ENCODE measurements around the gene SPDYE3.
"Not testable (repeated sequence)": the region's sequence is repeated elsewhere in the genome, so short reads cannot be mapped to it uniquely, and the experiment has no call there.

Gene SPDYE3

DNA sequence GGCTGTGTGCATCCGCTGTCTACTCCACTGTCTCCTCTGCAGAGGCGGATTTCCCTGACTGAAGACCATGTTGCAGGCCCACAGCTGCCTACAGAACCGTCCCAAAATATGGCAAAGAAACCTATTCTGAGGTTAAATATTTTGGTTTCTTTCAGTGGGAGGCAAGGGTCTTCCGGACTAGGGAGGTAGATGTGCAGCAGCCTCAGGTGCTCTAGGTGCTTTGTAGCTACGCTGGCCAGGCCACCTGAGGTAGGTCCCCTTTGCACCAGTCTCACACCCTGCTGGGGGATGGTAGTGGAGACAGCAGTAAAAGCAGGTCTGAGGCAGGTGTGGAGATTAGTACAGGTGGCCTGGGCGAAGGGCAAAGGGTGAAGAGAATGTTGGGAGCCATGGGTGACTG, 42.3 kb downstream of the SPDYE3 start:
- no peak for DNase-seq (ENCODE audit: low read depth)

DNA sequence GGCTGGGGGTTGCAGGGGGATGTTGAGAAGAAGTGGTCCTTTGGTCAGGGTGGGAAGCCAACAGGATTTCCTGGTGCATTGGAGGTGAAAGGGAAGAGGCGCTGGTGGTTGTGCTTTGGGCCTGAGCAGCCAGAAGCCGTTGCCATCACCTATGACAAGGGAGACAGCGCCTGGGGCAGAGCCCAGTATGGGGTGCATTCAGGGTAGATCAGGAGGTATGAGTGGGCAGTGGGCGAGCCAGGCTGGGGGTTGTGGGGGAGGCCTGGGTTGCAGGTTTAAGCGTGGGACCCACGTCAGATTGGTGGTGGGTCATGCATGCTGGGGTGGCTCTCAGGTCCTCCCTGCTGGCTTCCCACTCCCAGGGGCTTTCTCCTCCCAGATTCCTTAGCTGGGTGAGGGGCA, 44.2 kb downstream of the SPDYE3 start:
- DNase-seq (ENCODE audit: low read depth) = no peak

DNA sequence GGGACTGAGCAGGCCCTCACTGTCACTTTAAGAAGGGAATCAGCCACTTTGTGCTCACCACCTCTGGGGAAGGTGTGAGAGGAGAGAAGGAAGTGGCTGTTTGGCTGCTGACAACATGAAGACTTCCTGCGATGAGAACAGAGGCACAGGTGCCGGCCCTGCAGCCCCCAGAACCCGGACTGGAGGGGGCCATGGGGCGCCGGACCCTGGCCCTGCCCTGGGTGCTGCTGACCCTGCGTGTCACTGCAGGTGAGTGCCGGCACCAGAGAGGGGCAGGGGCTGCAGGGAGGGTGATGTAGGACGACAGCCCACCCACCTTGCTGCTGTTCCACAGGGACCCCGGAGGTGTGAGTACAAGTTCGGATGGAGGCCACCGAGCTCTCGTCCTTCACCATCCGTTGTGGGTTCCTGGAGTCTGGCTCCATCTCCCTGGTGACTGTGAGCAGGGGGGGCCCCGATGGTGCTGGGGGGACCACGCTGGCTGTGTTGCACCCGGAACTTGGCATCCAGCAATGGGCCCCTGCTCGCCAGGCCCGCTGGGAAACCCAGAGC, 44.8 kb downstream of the SPDYE3 start:
- not testable (repeated sequence) for DNase-seq (ENCODE audit: low read depth)

DNA sequence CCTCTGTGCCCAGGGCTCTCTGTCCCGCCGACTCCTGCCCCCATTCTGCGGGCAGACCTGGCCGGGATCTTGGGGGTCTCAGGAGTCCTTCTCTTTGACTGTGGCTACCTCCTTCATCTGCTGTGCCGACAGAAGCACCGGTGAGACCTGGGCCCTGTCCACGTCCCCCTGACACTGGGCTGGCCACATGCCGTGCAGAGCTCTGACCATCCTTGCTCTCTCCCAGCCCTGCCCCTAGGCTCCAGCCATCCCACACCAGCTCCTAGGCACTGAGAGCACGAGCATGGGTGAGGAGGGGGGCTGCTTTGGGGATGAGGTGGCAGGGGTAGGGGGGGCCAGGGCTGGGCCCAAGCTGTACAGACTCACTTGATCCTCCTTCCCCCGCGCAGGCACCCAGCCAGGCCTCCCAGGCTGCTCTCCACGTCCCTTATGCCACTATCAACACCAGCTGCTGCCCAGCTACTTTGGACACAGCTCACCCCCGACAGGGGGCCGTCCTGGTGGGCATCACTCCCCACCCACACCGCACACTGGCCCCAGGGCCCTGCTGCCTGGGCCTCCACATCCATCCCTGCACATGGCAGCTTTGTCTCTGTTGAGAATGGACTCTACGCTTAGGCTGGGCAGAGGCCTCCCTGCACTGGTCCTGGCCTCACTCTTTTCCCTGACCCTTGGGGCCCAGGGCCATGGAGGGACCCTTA, 45.6 kb downstream of the SPDYE3 start:
- no peak for DNase-seq (ENCODE audit: low read depth)

DNA sequence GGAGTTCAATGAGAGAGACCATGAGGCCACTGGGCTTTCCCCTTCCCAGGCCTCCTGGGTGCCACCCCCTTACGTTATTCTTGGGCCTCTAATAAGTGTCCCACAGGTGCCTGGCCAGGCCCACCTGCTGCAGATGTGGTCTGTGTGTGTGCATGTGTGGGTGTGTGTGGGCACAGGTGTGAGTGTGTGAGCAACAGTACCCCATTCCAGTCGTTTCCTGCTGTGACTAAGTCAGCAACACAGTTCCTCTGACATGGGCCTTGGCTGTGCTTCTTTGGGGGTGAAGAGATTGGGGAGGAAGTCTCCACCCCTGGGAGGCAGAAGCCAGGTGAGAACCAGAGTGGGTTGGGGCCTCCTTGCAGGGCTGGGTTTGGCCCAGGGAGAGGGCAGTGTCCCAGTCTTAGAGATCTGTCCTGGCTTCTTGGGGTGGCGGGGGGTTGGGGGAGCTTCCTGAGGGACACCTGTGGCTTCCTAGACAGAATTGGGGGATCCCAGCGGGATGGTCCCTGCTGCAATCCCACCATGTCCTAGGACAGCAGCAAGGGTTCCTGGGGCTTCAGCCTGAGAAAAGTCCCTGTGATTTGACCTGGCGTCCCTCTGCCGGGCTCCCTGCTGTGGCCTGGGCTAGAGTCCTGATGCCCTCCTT, 46.3 kb downstream of the SPDYE3 start:
- DNase-seq (ENCODE audit: low read depth) = peak; percentile 54

DNA sequence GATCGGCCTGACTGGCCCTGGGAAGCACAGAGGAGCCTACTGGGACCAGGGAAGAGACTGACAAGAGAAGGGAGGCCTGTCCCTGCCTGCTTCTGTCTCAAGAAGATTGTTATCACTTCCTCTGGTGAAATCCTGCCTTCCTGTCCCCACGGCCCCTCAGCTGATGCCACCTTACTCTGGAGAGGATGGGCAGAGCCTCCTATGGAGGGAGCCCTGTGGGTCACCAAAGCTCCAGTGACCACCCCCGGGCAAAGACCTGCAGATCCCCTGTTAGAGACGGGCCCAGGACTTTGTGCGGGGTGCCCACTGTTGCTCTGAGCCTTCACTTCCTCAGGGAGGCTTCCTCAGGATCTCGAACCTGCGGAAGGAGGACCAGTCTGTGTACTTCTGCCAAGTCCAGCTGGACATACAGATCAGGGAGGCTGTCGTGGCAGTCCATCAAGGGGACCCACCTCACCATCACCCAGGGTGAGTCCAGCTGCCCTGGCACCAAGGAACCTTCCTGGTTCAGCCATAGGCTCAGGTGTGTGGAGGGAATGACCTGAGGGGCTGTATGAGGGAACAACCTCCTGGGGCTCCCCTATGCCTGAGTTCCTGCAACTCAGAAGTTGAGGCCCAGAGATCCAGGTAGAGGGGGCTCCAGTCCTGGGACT, 49.0 kb downstream of the SPDYE3 start:
- no peak for DNase-seq (ENCODE audit: low read depth)

DNA sequence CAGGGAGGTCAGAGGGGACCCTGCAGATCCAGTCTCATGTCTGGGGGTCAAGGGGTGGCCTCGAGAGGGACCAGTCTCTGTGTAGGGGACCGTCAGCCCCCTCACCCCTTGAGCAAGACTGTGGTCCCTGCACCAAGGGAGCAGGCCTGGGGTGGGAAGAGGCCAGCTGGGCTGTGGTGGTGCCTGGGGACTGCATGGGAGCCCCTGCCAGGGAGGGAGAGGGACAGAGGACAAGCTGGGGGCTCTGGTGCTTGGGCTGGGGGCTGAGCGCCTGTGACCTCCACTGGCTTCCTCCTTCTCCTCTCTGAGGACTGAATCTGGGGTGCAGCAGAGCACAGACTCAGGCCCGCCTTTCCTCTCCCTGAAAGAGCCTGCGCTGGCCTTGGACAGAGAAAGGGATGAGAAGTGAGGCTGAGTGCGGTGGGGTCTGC, 49.6 kb downstream of the SPDYE3 start:
- DNase-seq (ENCODE audit: low read depth) = no peak

DNA sequence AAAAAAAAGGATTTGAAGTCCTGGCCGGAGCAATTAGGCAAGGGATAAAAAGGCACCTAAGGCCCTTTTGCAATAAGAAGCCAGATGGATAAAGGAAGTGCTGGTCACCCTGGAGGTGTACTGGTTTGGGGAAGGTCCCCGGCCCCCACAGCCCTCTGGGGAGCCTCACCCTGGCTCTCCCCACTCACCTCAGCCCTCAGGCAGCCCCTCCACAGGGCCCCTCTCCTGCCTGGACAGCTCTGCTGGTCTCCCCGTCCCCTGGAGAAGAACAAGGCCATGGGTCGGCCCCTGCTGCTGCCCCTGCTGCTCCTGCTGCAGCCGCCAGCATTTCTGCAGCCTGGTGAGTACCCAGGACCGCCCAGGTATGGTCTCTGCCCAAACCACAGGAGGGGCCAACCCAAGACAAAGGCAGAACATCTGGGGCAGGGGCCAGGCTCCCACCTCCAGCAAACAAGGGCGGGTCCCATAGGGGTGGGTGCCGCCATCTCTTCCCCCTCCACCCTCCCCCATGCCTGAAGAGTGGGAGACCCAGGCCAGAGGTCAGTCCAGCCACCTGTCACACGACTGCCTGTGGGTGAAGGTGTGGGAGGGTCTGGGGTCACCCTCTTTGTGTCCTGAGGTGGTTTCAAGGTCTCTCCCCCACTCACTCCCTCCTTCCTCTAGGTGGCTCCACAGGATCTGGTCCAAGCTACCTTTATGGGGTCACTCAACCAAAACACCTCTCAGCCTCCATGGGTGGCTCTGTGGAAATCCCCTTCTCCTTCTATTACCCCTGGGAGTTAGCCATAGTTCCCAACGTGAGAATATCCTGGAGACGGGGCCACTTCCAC, 50.7 kb downstream of the SPDYE3 start, which contains the start of gene PILRB:
PILRB (plus strand) TSS at position 91 of the 830 bp plus-strand sequence; CDS start at position 277, 186 bp downstream.
- DNase-seq (ENCODE audit: low read depth) = no peak

DNA sequence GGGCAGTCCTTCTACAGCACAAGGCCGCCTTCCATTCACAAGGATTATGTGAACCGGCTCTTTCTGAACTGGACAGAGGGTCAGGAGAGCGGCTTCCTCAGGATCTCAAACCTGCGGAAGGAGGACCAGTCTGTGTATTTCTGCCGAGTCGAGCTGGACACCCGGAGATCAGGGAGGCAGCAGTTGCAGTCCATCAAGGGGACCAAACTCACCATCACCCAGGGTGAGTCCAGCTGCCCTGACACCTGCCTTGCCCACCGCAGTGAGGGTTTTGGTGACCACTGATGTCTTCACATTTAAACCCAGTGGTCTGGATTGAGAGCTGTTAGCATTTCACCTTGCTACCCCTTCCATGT, 51.3 kb downstream of the SPDYE3 start:
- no peak for DNase-seq (ENCODE audit: low read depth)

DNA sequence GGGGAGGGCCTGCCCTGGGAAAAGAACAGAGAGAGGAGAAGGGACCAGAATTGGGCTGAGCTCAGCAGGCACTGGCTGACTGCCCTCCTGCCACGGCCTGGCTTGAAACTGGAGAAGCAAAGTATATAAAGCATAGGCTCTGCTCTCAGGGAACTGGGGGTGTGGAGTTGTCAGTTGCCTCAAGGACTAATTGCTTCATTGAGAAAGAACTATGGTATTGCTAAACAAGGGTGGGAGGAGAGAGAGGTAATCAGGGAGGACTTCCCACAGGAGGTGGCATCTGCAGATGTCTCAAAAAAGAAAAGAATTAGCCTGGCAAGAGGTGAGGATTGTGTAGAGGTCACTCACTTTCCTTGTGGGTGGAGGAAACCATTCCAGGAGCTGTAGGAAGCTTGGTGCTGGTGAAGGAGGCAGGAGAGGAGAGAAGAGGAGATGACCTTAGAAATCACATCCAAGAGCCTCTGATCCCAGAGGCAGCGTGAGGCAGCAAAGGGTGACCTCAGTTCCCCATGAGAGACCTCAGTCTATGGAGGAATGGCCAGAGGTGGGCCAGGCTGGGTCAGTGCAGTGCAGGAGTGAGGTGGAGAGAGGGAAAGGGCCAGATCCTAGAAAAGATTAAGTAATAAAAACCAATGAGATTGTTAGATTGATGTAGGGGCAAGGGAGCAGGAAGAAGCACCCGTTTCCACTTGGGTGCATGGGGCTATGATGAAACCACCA, 52.8 kb downstream of the SPDYE3 start:
- no peak for DNase-seq (ENCODE audit: low read depth)

DNA sequence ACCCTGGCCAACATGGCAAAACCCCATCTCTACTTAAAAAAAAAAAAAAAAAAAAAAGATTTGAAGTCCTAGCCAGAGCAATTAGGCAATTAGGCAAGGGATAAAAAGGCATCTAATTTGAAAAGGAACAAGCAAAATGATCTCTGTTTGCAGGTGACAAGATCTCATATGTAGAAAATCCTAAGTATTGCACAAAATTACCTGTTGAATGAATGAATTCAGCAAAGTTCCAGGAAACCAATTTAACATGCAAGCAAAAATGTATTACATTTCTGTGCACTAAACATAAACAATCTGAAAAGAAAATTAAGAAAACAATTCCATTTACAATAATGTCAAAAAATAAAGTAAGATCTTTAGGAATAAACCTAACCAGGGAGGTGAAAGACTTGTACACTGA, 55.6 kb downstream of the SPDYE3 start:
- no peak for DNase-seq (ENCODE audit: low read depth)

DNA sequence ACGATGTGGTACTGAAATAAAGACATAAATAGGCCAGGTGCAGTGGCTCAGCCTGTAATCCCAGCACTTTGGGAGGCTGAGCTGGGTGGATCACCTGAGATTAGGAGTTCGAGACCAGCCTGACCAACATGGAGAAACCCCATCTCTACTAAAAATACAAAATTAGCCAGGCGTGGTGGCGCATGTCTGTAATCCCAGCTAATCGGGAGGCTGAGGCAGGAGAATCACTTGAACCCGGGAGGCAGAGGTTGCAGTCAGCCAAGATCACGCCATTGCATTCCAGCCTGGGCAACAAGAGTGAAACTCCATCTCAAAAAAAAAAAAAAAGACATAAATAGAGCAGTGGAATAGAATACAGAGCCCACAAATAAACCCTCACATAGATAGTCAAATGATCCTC, 56.3 kb downstream of the SPDYE3 start:
- DNase-seq (ENCODE audit: low read depth) = not testable (repeated sequence)

DNA sequence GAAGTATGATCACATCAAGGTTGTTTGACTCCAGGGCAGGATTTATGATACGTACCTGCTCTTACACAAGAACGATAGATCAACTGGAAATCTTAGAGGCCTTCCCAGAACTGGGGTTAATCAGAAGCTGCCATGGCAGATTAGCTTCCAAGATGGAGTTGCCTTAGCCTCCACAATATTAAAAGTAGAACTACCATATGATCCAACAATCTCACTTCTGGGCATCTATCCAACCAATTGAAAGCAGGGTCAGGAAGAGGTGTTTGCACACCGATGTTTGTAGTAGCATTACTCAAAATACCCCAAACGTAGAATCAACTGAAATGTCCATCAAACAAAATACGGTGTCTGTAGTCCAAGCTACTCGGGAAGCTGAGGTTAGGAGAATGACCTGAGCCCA, 57.0 kb downstream of the SPDYE3 start:
- no peak for DNase-seq (ENCODE audit: low read depth)

DNA sequence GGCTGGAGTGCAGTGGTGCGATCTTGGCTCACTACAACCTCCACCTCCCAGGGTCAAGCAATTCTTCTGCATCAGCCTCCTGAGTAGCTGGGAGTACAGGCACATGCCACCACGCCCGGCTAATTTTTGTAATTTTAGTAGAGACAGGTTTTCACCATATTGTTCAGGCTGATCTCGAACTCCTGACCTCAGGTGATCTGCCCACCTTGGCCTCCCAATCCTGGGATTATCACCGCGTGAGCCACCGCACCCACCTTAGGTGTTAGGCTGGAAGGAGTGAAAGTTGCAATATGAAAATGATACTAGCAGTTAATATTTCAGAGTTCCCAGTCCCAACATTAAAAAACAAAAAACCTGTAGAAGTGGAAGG, 58.5 kb downstream of the SPDYE3 start:
- not testable (repeated sequence) for DNase-seq (ENCODE audit: low read depth)

DNA sequence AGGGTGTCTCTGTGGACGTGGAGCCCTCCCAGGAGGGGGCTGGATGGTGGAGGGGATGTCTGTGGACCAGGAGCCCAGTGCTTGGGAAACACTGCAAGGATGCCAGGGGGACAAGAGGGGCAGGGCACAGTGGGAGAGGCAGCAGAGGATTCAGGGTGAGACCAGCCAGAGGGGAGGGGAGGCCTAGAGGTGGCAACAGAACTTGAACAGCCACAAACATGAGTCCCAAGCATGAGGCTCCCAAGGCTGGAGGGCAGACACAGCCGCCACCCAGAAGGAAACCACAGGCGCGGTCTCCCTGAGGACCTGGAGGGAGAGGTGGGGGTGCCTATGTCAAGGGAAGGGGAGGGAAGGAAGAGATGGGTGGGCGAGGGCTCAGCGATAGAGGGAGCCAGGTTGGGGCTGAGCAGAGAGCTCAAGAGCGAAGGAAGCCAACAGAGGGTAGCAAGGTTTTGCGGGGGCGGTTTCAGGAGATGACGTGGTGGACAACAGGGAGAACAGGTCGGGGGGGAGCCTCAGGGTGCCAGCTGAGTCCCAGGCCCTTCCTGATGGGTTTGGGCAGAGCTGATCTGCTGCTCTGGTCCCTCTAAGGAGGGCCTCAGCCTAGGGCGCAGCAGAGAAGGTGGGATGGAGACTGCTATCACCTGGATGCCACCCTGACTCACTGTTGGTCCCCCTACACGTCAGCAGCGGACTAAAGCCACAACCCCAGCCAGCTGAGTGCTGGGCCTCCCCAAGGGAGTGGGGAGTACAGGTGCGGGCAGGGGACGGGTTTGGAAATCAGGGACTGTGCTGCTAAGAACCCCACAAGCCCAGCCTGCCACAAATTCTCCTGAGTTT, 59.1 kb downstream of the SPDYE3 start:
- DNase-seq (ENCODE audit: low read depth) = no peak

DNA sequence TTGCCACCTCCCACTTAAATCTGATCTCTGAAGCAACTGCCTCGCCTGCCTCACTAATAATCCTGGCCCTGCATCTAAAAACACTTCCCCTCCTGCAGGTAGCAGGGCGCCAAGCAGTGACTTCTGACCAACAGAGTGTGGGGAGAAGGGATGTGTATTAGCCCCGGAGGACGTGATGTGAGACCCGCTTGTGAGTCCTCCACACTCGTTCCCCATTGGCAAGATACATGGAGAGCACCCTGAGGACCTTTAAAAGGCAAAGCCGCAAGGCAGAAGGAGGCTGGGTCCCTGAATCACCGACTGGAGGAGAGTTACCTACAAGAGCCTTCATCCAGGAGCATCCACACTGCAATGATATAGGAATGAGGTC, 59.7 kb downstream of the SPDYE3 start:
- no peak for DNase-seq (ENCODE audit: low read depth)

DNA sequence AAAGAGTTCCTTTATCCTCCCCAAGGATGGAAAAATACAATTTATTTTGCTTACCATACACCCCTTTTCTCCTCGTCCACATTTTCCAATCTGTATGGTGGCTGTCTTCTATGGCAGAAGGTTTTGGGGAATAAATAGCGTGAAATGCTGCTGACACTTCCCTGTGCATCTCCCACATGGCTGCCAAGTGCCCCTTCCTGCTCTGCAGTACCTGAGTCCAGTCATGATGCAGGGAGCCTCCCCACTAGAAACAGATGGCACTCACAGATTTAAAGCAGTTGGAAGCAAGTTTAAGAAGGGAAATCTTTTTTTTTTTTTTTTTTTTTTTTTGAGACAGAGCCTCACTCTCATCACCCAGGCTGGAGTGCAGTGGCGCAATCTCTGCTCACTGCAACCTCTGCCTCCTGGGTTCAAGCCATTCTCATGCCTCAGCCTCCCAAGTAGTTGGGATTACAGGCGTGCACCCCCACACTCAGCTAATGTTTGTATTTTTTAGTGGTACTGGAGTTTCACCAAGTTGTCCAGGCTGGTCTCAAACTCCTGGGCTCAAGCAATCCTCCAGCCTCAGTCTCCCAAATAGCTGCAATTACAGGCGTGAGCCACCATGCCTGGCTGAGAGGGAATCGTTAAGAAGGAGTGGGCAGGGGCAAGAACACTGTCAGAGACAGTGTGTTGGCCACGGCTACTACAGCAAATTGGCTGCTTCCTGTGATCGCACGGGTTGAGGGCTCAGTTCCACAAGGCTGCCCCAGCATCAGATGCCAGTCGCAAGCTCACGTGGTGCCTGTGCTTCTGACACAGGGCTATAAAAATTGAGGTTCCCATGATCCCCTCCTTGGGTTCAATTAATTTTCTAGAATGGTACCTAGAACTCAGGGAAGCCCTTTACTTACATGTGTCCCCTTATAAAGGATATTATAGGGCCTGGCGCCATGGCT, 60.4 kb downstream of the SPDYE3 start:
- no peak for DNase-seq (ENCODE audit: low read depth)

DNA sequence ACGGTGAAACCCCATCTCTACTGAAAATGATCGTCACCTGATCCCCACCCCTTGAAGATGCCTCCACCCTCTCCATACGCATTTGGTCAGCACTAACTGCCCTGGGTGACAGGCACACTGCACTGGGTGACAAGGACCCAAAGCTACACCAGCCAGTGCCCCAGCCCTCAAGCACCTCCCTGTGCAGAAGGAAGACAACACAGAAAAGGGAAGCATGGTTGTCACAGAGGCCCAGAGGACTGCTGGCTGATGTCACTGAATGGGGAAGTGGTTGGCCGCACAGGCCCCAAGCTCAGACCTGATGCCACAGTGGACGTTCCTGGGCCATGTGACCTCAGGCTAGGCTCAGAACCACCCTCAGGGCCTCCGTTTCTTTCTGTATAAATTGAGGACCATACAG, 61.6 kb downstream of the SPDYE3 start:
- no peak for DNase-seq (ENCODE audit: low read depth)

DNA sequence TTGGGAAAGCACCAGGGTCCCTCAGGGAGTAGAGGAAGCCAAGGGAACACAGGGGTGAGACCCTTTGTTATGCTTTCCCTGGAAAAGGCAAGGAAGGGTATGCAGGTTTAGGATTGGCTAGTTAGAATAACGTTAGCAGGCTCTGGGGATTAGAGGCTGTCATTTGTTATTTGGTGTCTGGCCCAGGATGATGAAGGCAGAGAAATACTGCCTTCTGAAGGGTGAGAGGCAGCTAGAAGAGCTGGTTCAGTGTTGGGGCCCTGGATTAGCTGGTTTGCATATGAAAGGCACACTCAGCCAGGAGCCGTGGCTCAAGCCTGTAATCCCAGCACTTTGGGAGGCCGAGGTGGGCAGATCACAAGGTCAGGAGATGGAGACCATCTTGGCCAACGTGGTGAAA, 62.8 kb downstream of the SPDYE3 start:
- no peak for DNase-seq (ENCODE audit: low read depth)

DNA sequence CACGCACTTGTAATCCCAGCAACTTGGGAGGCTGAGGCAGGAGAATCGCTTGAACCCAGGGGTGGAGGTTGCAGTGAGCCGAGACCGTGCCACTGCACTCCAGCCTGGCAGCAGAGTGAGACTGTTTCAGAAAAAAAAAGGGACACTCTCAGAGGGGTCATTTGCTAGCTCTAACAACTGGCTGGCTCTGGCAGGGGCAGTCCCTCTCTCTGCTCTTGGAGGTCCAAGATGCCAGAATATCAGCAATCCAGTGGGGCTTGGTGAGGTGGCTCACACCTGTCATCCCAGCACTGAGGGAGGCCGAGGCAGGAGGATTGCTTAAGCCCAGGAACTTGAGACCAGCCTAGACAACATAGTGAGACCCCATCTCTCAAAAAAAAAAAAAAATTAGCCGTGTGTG, 63.2 kb downstream of the SPDYE3 start:
- DNase-seq (ENCODE audit: low read depth) = no peak
